Measurements from ENCODE around the gene VPS9D1.
"Not testable (repeated sequence)": the region's sequence is repeated elsewhere in the genome, so short reads cannot be mapped to it uniquely, and the experiment has no call there.

VPS9D1 gene

DNA sequence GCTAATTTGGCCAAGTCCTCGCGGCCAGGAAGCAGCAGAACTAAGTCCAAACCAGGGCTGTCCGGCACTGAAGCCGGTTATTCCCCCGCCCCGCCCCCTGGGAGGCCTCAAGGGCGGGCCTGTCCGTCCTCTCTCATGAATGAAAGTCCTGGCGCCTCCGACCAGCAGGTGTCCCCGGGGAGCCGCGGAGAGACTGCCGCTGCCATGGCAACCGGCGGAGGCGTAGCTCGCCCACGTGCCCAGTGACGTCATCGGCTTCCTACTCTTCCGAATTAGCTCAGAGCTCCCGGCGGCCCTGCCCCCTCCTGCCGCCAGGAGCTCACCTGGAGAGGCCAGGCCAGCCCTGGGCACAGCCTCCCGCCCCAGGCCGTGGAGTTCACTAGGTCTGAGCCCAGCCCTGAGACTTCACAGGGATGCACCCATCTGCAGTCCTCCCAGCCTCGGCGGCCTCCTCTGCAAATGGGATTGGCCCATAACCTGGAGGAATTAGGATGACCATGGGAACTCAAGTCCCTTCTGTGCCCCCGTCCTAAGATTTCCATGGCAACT is 20.5 kb downstream of the VPS9D1 start:
- TF ChIP-seq CTCF (IDR thresholded peaks at IDR 0.05; ENCODE audit: borderline replicate concordance, control extremely low read depth, extremely low read depth, insufficient read depth, missing control alignments) = peak; percentile 79
- in situ Hi-C loops (cut with MboI; ENCODE audit: low sequenced_read_pairs, unreplicated experiment) = no loop called here
- peak; percentile 97 for DNase-seq (ENCODE audit: low spot score)

- DNase-seq (ENCODE audit: low spot score); in situ Hi-C loops (cut with MboI; ENCODE audit: low sequenced_read_pairs, unreplicated experiment): not testable (repeated sequence)
Measured at GRCh38 chr16:89699629-89700099, 21.0 kb downstream of the VPS9D1 start.

GRCh38 chr16:89698717-89699116 is 22.0 kb downstream of the VPS9D1 start:
- DNase-seq (ENCODE audit: low spot score); in situ Hi-C loops (cut with MboI; ENCODE audit: low sequenced_read_pairs, unreplicated experiment): not testable (repeated sequence)

DNA sequence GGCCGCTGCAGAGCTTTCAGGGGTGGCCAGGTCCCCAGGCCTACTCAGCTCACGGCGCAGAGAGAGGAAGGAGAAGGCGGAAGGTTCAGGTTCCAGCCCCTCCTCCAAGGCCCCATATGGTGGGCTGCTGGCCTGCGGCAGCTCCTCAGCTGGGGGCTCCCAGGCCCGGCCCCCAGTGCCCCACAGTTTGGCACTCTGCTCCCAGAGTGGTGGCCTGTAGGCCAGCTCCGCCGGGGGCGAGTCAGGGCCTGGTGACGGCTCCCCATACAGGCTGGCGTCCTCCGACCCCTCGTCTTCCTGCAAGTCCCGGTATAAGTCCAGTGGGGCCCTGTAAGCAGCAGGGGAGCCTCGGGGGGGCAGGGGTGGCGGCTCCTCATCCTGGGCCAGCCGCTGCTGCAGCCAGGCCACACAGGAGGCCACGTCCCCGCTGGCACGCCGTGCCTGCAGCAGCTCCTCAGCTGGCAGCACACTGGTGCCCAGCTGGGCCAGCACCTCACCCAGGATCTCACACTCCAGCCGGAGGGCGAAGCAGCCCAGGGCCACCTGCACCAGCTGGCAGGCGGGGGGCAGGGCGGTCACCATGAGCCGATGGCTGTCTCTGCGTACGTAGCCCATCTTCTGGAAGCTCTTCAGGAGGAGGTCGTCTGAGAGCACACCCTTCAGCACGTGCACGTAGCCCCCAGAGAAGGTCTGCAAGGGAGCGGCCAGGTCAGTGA is 22.9 kb downstream of the VPS9D1 start:
- DNase-seq (ENCODE audit: low spot score) = no peak
- TF ChIP-seq CTCF (IDR thresholded peaks at IDR 0.05; ENCODE audit: borderline replicate concordance, control extremely low read depth, extremely low read depth, insufficient read depth, missing control alignments) = no peak
- in situ Hi-C loops (cut with MboI; ENCODE audit: low sequenced_read_pairs, unreplicated experiment) = no loop called here

GRCh38 chr16:89697161-89697615 is 23.5 kb downstream of the VPS9D1 start:
- in situ Hi-C loops (cut with MboI; ENCODE audit: low sequenced_read_pairs, unreplicated experiment) = no loop called here
- no peak for DNase-seq (ENCODE audit: low spot score)
- TF ChIP-seq CTCF (IDR thresholded peaks at IDR 0.05; ENCODE audit: borderline replicate concordance, control extremely low read depth, extremely low read depth, insufficient read depth, missing control alignments) = no peak

GRCh38 chr16:89696670-89697128 is 24.0 kb downstream of the VPS9D1 start:
- TF ChIP-seq CTCF (IDR thresholded peaks at IDR 0.05; ENCODE audit: borderline replicate concordance, control extremely low read depth, extremely low read depth, insufficient read depth, missing control alignments) = no peak
- peak; percentile 75 for DNase-seq (ENCODE audit: low spot score)
- in situ Hi-C loops (cut with MboI; ENCODE audit: low sequenced_read_pairs, unreplicated experiment) = no loop called here

- in situ Hi-C loops (cut with MboI; ENCODE audit: low sequenced_read_pairs, unreplicated experiment) = no loop called here
- TF ChIP-seq CTCF (IDR thresholded peaks at IDR 0.05; ENCODE audit: borderline replicate concordance, control extremely low read depth, extremely low read depth, insufficient read depth, missing control alignments) = no peak
- no peak for DNase-seq (ENCODE audit: low spot score)
Measured at GRCh38 chr16:89695875-89696669, 24.6 kb downstream of the VPS9D1 start.

Data from GM13976 (cell line).